ENCODE measurements around the gene MIP.
"Not testable (repeated sequence)": the region's sequence is repeated elsewhere in the genome, so short reads cannot be mapped to it uniquely, and the experiment has no call there.

MIP gene

DNA sequence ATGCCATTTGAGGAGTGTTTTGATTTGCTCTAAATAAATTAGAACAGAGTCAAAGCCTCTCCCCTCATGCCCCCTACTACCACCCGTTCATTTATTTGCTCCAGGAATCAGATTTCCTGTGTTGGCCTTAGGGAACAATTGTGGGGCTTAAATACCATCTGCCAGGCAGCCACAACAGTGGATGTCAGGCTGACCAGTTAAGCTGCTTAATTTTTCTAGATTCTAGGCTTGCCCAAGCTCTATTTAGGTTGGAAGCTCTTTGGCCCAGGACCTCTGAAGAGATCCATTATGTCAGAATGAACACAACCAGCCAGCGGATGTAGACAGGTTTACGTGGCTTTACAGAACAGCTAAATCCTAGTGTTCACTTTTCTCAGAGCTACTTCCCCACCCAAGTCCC, 4.2 kb downstream of the MIP start:
- TF ChIP-seq ZFX (IDR thresholded peaks at IDR 0.05) (no peak), CTCF (conservative IDR thresholded peaks at IDR 0.05) (no peak)
- H3K27ac ChIP-seq = no peak overlapping the region

DNA sequence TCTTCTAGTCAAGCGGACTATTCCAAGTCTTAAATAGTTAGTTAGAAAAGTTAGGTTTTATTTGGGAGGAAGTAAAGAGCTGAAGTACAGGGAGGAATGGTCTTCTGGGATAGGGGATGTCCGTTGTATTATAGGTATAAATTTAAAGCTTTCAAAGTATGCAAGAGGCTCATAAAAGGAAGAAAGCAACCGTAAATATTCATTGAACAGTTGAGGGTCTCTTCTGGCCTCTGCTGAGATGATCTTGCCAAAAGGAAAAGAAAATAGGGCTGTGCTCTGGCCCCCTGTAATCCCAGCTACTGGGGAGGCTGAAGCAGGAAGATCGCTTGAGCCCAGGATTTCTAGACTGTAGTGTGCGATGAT, 4.9 kb downstream of the MIP start:
- TF ChIP-seq ZFX (IDR thresholded peaks at IDR 0.05) = no peak
- no peak for TF ChIP-seq CTCF (conservative IDR thresholded peaks at IDR 0.05)
- H3K27ac ChIP-seq = peak overlapping the region; percentile 81

DNA sequence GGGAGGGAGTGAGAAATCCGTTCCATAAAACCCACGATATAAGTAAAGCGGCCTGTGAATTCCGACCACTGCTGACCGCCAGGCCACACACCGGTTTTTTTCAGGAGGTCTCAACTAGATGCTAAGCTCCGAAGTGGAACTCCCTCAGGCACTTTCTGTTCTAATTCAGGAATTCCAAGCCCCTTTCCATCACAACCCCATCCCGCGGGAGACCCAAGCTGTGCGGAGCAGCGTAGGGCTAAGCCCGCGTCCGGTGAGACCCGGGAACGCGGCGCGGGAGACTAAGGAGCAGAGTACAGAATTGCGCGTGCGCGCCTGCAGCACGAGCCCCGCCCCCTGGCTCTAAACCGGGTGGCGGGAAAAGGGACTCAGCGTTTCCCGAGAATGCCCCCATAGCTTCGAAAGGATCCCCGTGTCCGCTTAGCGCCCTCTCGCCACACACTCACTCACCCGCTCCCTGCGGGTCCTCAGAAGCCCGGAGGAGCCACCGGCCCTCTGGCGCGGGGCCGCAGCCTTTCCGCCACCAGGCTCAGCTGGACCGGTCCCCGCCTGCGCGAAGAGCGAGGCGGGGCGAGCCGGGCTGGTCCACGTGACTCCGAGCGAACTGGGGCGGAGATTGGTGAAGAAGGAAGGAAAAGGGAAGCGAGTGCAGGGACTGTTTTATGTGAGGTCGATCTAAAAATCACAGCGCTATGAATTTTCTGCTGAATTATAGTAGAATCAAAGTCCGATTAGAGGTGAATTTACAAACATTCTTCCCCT, 5.4 kb downstream of the MIP start, which contains the start of gene TIMELESS:
TIMELESS (minus strand) TSS at position 567 of the 762 bp plus-strand sequence. CDS start 15,256 bp downstream, outside the sequence.
- H3K27ac ChIP-seq = peak within 1 kb of the TSS; percentile 81
- TF ChIP-seq CTCF (conservative IDR thresholded peaks at IDR 0.05) (no peak), ZFX (IDR thresholded peaks at IDR 0.05) (peak; percentile 90)

DNA sequence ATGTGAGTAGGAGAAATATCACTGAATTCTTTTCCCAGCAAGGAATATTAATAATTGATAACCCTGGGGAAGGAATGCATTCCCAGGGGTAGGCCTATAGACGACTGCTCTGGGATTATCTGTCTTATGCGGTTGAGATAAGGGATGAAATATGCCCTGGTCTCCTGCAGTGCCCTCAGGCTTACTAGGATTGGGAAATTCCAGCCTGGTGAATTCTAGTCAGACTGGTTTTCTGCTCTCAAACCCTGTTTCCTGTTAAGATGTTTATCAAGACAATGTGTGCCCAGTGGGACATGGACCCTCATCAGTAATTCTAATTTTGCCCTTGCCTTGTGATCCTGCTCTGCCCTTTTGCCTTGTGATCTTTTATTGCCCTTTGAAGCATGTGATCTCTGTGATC, 11.2 kb downstream of the MIP start:
- not testable (repeated sequence) for H3K27ac ChIP-seq

- TF ChIP-seq ZFX (IDR thresholded peaks at IDR 0.05) = no peak
- no peak for TF ChIP-seq CTCF (conservative IDR thresholded peaks at IDR 0.05)
Observed at GRCh38 chr12:56437430-56438176, 16.9 kb downstream of the MIP start.

GRCh38 chr12:56434828-56435227, 19.6 kb downstream of the MIP start:
- no peak overlapping the region for H3K27ac ChIP-seq
- TF ChIP-seq ZFX (IDR thresholded peaks at IDR 0.05) = no peak
- no peak for TF ChIP-seq CTCF (conservative IDR thresholded peaks at IDR 0.05)

More at GRCh38 chr12:56437430-56438176, 16.9 kb downstream of the MIP start:
- no peak overlapping the region for H3K27ac ChIP-seq

DNA sequence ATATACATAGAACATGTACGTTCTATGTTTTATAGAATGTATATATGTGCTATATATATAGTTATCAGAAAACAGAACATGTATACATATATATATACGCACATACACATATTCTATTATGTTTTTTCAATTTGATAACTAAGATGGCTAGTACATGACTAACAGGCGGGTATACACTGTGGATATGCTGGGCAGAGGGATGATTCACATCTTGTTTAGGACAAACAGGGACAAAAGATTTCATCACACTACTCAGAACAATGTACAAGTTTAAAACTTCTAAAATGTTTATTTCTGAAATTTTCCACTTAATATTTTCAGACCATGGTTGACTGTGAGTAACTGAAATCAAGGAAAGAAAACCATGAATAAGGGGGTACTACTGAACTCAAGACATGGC, 22.6 kb downstream of the MIP start:
- no peak overlapping the region for H3K27ac ChIP-seq
- TF ChIP-seq CTCF (conservative IDR thresholded peaks at IDR 0.05) (no peak), ZFX (IDR thresholded peaks at IDR 0.05) (no peak)
